CD4-positive, CD25-positive, alpha-beta regulatory T cell (primary cell): ENCODE results near the gene FGF18. TPM values are rescaled to one million over a fixed set of nuclear protein-coding genes. Genes with fewer than 3 reads are reported as not detected.
"Not testable (repeated sequence)": the region's sequence is repeated elsewhere in the genome, so short reads cannot be mapped to it uniquely, and the experiment has no call there.

ENCODE experiments used
- ATAC-seq, 2 donors: fragments of 150-1000 bp; cut with Tn5 transposase; one replicate each; pipeline ENCODE4 v1.10.0; 2021; ENCODE audit warnings: low read depth in 2 of 2, moderate number of reproducible peaks in 2 of 2, moderate library complexity in 1 of 2
- DNase-seq, 3 donors: peaks; one replicate each; pipeline versions ENCODE4 v3.0.0 to v3.0.0-alpha.2; 2012 to 2022; ENCODE audit warnings: mixed read lengths in 1 of 3
- H3K27ac ChIP-seq: one replicate; pipeline ENCODE4 v1.7.0; 2013; ENCODE audit warnings: mild to moderate bottlenecking, low read length; ENCODE audit not compliant: insufficient read depth, poor library complexity, severe bottlenecking
- H3K27me3 ChIP-seq: one replicate; pipeline ENCODE4 v1.7.0; 2013; ENCODE audit warnings: low read length; ENCODE audit not compliant: control insufficient read depth, insufficient read depth
- H3K36me3 ChIP-seq: one replicate; pipeline ENCODE4 v1.7.0; 2013; ENCODE audit warnings: mild to moderate bottlenecking, low read length, moderate library complexity; ENCODE audit not compliant: control insufficient read depth, insufficient read depth
- H3K4me1 ChIP-seq: 2 replicates; pipeline ENCODE4 v1.7.0; 2013; ENCODE audit warnings: mild to moderate bottlenecking, low read length; ENCODE audit not compliant: insufficient read depth, control insufficient read depth, poor library complexity, severe bottlenecking
- H3K4me3 ChIP-seq: one replicate; pipeline ENCODE4 v1.7.0; 2013; ENCODE audit warnings: low read depth, mild to moderate bottlenecking, low read length, moderate library complexity
- H3K9me3 ChIP-seq, 2 experiments: 1 replicate in 1 of 2; 2 replicates in 1 of 2; pipeline ENCODE4 v1.7.0; 2013; ENCODE audit warnings: low read length in 2 of 2, mild to moderate bottlenecking in 1 of 2, moderate library complexity in 1 of 2; ENCODE audit not compliant: control insufficient read depth in 2 of 2
- H3K27ac Mint-ChIP-seq, 3 donors: one replicate each; pipeline ENCODE4 v1.8.0; 2020 to 2022; ENCODE audit warnings: mild to moderate bottlenecking in 3 of 3, mixed read lengths in 3 of 3, moderate library complexity in 2 of 3
- H3K27me3 Mint-ChIP-seq: one replicate; pipeline ENCODE4 v1.8.0; 2022; ENCODE audit warnings: mild to moderate bottlenecking, mixed read lengths
- H3K36me3 Mint-ChIP-seq: one replicate; pipeline ENCODE4 v1.8.0; 2020; ENCODE audit warnings: mixed read lengths
- H3K4me1 Mint-ChIP-seq, 4 donors: one replicate each; pipeline ENCODE4 v1.8.0; 2020 to 2022; ENCODE audit warnings: mixed read lengths in 4 of 4, mild to moderate bottlenecking in 1 of 4
- H3K4me3 Mint-ChIP-seq, 4 donors: one replicate each; pipeline ENCODE4 v1.8.0; 2020 to 2022; ENCODE audit warnings: mild to moderate bottlenecking in 4 of 4, mixed read lengths in 4 of 4, moderate library complexity in 3 of 4
- H3K9me3 Mint-ChIP-seq, 7 donors: one replicate each; pipeline ENCODE4 v1.8.0; 2020 to 2022; ENCODE audit warnings: mixed read lengths in 7 of 7, mild to moderate bottlenecking in 3 of 7, moderate library complexity in 2 of 7
- polyA plus RNA-seq, 4 donors: library from polyadenylated mRNA; unstranded; fragments of 300-500 nt; fragmentation: Illumina TruSeq; gene quantifications; one replicate each; pipeline ENCODE4 v1.2.3, GENCODE V29; 2021
- total RNA-seq: library from RNA; stranded (reverse); gene quantifications from one replicate; pipeline ENCODE4 v1.2.3, GENCODE V29; 2022

FGF18 gene
- total and polyA plus RNA-seq, 5 donors from 2014 or later, result 0.18 to 0.57 TPM; not detected in 3

GRCh38 chr5:171413153-171413910 lies 6.1 kb upstream of the FGF18 start:
- no peaks in the 10 kb centered on the region for H3K27me3 ChIP-seq
- H3K27ac ChIP-seq, result no peak overlapping the region
- H3K36me3 ChIP-seq, result peaks cover 55% of the 10 kb centered on the region
- H3K9me3 ChIP-seq, result no peaks in the 10 kb centered on the region
- peaks cover 34% of the 10 kb centered on the region for H3K36me3 Mint-ChIP-seq
- H3K4me1 ChIP-seq, result peaks cover under 1% of the 10 kb centered on the region
- no peaks in the 10 kb centered on the region for H3K9me3 Mint-ChIP-seq
- ATAC-seq, result peak in 1 of 2 donors; percentile 26
- H3K4me1 Mint-ChIP-seq, result peaks cover 14 to 17% (median 15%) of the 10 kb centered on the region in 4 donors
- H3K4me3 Mint-ChIP-seq, result no peak overlapping the region
- no peaks in the 10 kb centered on the region for H3K27me3 Mint-ChIP-seq
- no peak overlapping the region for H3K4me3 ChIP-seq
- peak overlapping the region in 2 of 3 donors; percentile 14 to 79 for H3K27ac Mint-ChIP-seq
- no peak for DNase-seq

- not testable (repeated sequence) for H3K27ac ChIP-seq, H3K9me3 ChIP-seq, H3K4me1 ChIP-seq, ATAC-seq, H3K27me3 Mint-ChIP-seq, DNase-seq, H3K9me3 Mint-ChIP-seq, H3K4me3 Mint-ChIP-seq, H3K4me3 ChIP-seq, H3K27me3 ChIP-seq, H3K27ac Mint-ChIP-seq
- Mint-ChIP-seq H3K4me1 (peaks cover 8 to 17% (median 11%) of the 10 kb centered on the region in 4 donors), H3K36me3 (peaks cover 30% of the 10 kb centered on the region)
- peaks cover 48% of the 10 kb centered on the region for H3K36me3 ChIP-seq
These were observed 5.5 kb upstream of the FGF18 start for GRCh38 chr5:171413993-171414392.

GRCh38 chr5:171415115-171415730 lies 4.2 kb upstream of the FGF18 start:
- ATAC-seq (no peak), DNase-seq (no peak)
- Histone ChIP-seq H3K27ac (no peak overlapping the region), H3K4me3 (no peak overlapping the region), H3K36me3 (peaks cover 37% of the 10 kb centered on the region), H3K27me3 (no peaks in the 10 kb centered on the region), H3K9me3 (no peaks in the 10 kb centered on the region), H3K4me1 (peaks cover 19% of the 10 kb centered on the region)
- peaks cover 3 to 14% (median 7%) of the 10 kb centered on the region in 4 donors for H3K4me1 Mint-ChIP-seq
- peaks cover 23% of the 10 kb centered on the region for H3K36me3 Mint-ChIP-seq
- H3K4me3 Mint-ChIP-seq, result peak overlapping the region in 1 of 4 donors; percentile 56
- no peaks in the 10 kb centered on the region for H3K9me3 Mint-ChIP-seq
- no peak overlapping the region for H3K27ac Mint-ChIP-seq
- no peaks in the 10 kb centered on the region for H3K27me3 Mint-ChIP-seq

- H3K27me3 Mint-ChIP-seq, result peaks cover 8% of the 10 kb centered on the region
These were observed 3.0 kb upstream of the FGF18 start for GRCh38 chr5:171416160-171417049.

GRCh38 chr5:171418316-171418981 lies 998 bp upstream of the FGF18 start:
- H3K36me3 Mint-ChIP-seq, result no peaks in the 10 kb centered on the region
- H3K27ac Mint-ChIP-seq, result no peak overlapping the region
- peaks cover 0 to 22% (median 2%) of the 10 kb centered on the region in 4 donors for H3K4me1 Mint-ChIP-seq
- H3K4me3 ChIP-seq, result no peak overlapping the region
- H3K4me3 Mint-ChIP-seq, result peak overlapping the region; percentile 56 to 76 (median 74)
- no peaks in the 10 kb centered on the region for H3K9me3 ChIP-seq
- H3K27me3 ChIP-seq, result no peaks in the 10 kb centered on the region
- H3K36me3 ChIP-seq, result peaks cover 10% of the 10 kb centered on the region
- H3K27me3 Mint-ChIP-seq, result peaks cover 22% of the 10 kb centered on the region
- DNase-seq, result peak in 2 of 3 donors; percentile 34 to 56
- H3K27ac ChIP-seq, result no peak overlapping the region
- peaks cover 0 to 1% (median 0%) of the 10 kb centered on the region in 7 donors for H3K9me3 Mint-ChIP-seq
- ATAC-seq, result peak; percentile 40 to 43
- H3K4me1 ChIP-seq, result peaks cover 26% of the 10 kb centered on the region

More at GRCh38 chr5:171416160-171417049, 3.0 kb upstream of the FGF18 start:
- no peaks in the 10 kb centered on the region for H3K9me3 ChIP-seq
- H3K27ac Mint-ChIP-seq, result no peak overlapping the region
- H3K4me1 ChIP-seq, result peaks cover 26% of the 10 kb centered on the region
- H3K9me3 Mint-ChIP-seq, result no peaks in the 10 kb centered on the region
- H3K36me3 Mint-ChIP-seq, result peaks cover 12% of the 10 kb centered on the region
- peaks cover 0 to 21% (median 4%) of the 10 kb centered on the region in 4 donors for H3K4me1 Mint-ChIP-seq
- ATAC-seq, result no peak
- H3K36me3 ChIP-seq, result peaks cover 27% of the 10 kb centered on the region
- no peak overlapping the region for H3K27ac ChIP-seq
- no peak for DNase-seq
- no peaks in the 10 kb centered on the region for H3K27me3 ChIP-seq
- no peak overlapping the region for H3K4me3 ChIP-seq
- no peak overlapping the region for H3K4me3 Mint-ChIP-seq

GRCh38 chr5:171419688-171420430 lies 412 bp downstream of the FGF18 start:
- peak overlapping the region in 1 of 3 donors; percentile 91 for H3K27ac Mint-ChIP-seq
- peaks cover 30% of the 10 kb centered on the region for H3K27me3 Mint-ChIP-seq
- Histone ChIP-seq H3K27me3 (no peaks in the 10 kb centered on the region), H3K4me1 (peaks cover 26% of the 10 kb centered on the region), H3K36me3 (no peaks in the 10 kb centered on the region), H3K27ac (no peak overlapping the region), H3K9me3 (no peaks in the 10 kb centered on the region), H3K4me3 (no peak overlapping the region)
- DNase-seq (peak in 2 of 3 donors; percentile 24 to 45), ATAC-seq (peak; percentile 26 to 32)
- H3K4me1 Mint-ChIP-seq, result peaks cover 0 to 22% (median 2%) of the 10 kb centered on the region in 4 donors
- peaks cover 0 to 1% (median 0%) of the 10 kb centered on the region in 7 donors for H3K9me3 Mint-ChIP-seq
- H3K36me3 Mint-ChIP-seq, result no peaks in the 10 kb centered on the region
- H3K4me3 Mint-ChIP-seq, result peak overlapping the region; percentile 64 to 87 (median 84)
